ENCODE measurements around the gene ACTL7A. TPM values are rescaled to one million over a fixed set of nuclear protein-coding genes. Genes with fewer than 3 reads are reported as not detected.

ACTL7A gene
- total and polyA plus RNA-seq, 9 of the 15 experiments (the other 6 are each of a cell fraction or from before 2014, with no cell fraction given) = not detected

DNA sequence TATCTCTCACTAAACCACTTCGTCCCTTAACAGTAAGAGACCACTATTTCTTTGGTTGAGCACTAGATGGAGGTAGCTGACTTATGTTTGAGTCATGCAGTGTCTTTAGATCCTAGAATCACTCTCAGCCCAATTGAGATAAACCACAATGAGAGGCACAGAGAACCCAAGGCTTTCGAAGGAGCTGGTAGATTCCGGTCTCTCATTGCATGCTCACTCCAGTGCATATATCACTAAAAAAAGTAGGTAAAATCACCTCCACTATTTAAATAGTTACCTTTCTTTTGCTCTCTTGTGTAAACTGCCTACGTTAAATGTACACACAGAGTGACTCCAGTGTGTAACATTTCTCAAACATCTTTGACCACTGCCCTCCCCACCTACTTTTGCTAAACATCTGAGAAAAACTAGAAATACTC, 27.6 kb downstream of the ACTL7A start (continued):
- no peak for TF ChIP-seq OTX1 (CRISPR knock-in tag; IDR thresholded peaks at IDR 0.05)
- no peak for TF ChIP-seq HSF4 (CRISPR knock-in tag; IDR thresholded peaks at IDR 0.05; ENCODE audit: borderline replicate concordance)
- TF ChIP-seq, protein P1, sequence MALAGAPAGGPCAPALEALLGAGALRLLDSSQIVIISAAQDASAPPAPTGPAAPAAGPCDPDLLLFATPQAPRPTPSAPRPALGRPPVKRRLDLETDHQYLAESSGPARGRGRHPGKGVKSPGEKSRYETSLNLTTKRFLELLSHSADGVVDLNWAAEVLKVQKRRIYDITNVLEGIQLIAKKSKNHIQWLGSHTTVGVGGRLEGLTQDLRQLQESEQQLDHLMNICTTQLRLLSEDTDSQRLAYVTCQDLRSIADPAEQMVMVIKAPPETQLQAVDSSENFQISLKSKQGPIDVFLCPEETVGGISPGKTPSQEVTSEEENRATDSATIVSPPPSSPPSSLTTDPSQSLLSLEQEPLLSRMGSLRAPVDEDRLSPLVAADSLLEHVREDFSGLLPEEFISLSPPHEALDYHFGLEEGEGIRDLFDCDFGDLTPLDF (CRISPR knock-in tag; IDR thresholded peaks at IDR 0.05) = no peak
- TF ChIP-seq, protein P2, sequence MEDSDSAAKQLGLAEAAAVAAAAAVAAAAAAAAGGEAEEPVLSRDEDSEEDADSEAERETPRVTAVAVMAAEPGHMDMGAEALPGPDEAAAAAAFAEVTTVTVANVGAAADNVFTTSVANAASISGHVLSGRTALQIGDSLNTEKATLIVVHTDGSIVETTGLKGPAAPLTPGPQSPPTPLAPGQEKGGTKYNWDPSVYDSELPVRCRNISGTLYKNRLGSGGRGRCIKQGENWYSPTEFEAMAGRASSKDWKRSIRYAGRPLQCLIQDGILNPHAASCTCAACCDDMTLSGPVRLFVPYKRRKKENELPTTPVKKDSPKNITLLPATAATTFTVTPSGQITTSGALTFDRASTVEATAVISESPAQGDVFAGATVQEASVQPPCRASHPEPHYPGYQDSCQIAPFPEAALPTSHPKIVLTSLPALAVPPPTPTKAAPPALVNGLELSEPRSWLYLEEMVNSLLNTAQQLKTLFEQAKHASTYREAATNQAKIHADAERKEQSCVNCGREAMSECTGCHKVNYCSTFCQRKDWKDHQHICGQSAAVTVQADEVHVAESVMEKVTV (CRISPR knock-in tag; IDR thresholded peaks at IDR 0.05) = peak; percentile 75
- no peak for TF ChIP-seq PCBP2 (IDR thresholded peaks at IDR 0.05; ENCODE audit: low read depth, low read length, poor library complexity, severe bottlenecking)
- TF ChIP-seq, protein P3, sequence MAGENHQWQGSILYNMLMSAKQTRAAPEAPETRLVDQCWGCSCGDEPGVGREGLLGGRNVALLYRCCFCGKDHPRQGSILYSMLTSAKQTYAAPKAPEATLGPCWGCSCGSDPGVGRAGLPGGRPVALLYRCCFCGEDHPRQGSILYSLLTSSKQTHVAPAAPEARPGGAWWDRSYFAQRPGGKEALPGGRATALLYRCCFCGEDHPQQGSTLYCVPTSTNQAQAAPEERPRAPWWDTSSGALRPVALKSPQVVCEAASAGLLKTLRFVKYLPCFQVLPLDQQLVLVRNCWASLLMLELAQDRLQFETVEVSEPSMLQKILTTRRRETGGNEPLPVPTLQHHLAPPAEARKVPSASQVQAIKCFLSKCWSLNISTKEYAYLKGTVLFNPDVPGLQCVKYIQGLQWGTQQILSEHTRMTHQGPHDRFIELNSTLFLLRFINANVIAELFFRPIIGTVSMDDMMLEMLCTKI (IDR thresholded peaks at IDR 0.05; ENCODE audit: partially characterized antibody) = no peak
- TF ChIP-seq CCAR2 (IDR thresholded peaks at IDR 0.05; ENCODE audit: low read depth, low read length) = no peak
- TF ChIP-seq FOSL1 (tag; conservative IDR thresholded peaks at IDR 0.05) = 0 out of 2 replicates have a peak, but pooled peaks have one; percentile 13
- TF ChIP-seq, protein P4, sequence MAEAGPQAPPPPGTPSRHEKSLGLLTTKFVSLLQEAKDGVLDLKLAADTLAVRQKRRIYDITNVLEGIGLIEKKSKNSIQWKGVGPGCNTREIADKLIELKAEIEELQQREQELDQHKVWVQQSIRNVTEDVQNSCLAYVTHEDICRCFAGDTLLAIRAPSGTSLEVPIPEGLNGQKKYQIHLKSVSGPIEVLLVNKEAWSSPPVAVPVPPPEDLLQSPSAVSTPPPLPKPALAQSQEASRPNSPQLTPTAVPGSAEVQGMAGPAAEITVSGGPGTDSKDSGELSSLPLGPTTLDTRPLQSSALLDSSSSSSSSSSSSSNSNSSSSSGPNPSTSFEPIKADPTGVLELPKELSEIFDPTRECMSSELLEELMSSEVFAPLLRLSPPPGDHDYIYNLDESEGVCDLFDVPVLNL (CRISPR knock-in tag; IDR thresholded peaks at IDR 0.05; ENCODE audit: low read depth) = no peak
- TF ChIP-seq CBX3 (IDR thresholded peaks at IDR 0.05; ENCODE audit: borderline replicate concordance in 1 of 2, low read length in 2 of 2) = no peak
- TF ChIP-seq ZNF175 (CRISPR knock-in tag; IDR thresholded peaks at IDR 0.05; ENCODE audit: low read depth) = no peak
- TF ChIP-seq, protein P5, sequence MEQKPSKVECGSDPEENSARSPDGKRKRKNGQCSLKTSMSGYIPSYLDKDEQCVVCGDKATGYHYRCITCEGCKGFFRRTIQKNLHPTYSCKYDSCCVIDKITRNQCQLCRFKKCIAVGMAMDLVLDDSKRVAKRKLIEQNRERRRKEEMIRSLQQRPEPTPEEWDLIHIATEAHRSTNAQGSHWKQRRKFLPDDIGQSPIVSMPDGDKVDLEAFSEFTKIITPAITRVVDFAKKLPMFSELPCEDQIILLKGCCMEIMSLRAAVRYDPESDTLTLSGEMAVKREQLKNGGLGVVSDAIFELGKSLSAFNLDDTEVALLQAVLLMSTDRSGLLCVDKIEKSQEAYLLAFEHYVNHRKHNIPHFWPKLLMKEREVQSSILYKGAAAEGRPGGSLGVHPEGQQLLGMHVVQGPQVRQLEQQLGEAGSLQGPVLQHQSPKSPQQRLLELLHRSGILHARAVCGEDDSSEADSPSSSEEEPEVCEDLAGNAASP (IDR thresholded peaks at IDR 0.05) = no peak
- no peak for TF ChIP-seq TAF1 (IDR thresholded peaks at IDR 0.05; ENCODE audit: control insufficient read depth, extremely low read depth, insufficient read depth, low read length, severe bottlenecking)
- no peak for TF ChIP-seq HNRNPH1 (optimal IDR thresholded peaks at IDR 0.05; ENCODE audit: low read depth, low read length)
- no peak for TF ChIP-seq PHF8 (IDR thresholded peaks at IDR 0.05; ENCODE audit: borderline replicate concordance, low read length)

All from K562 (cell line).